Aorta (tissue), 5 donors: ENCODE results near the gene NMNAT2. TPM values are rescaled to one million over a fixed set of nuclear protein-coding genes. Genes with fewer than 3 reads are reported as not detected.

Source experiments
- ATAC-seq: fragments of 200-7000 bp; cut with Tn5 transposase; one replicate; pipeline ENCODE4 v1.9.1; 2022; ENCODE audit warnings: moderate library complexity; ENCODE audit not compliant: low FRiP score
- DNase-seq, 2 donors: peaks; one replicate each; pipeline ENCODE4 v3.0.0-alpha.2; 2020
- H3K27ac ChIP-seq, 2 donors: one replicate each; pipeline ENCODE4 v1.5.1; 2013; ENCODE audit warnings: low read length in 2 of 2, mild to moderate bottlenecking in 2 of 2, moderate library complexity in 2 of 2, control low read depth in 1 of 2, inconsistent platforms in 1 of 2, low read depth in 1 of 2
- H3K27me3 ChIP-seq, 2 donors: one replicate each; pipeline ENCODE4 v1.6.1; 2013; ENCODE audit warnings: control low read depth in 1 of 2, low read length in 1 of 2, mild to moderate bottlenecking in 1 of 2, moderate library complexity in 1 of 2; ENCODE audit not compliant: insufficient read depth in 2 of 2, control insufficient read depth in 1 of 2
- H3K36me3 ChIP-seq, 2 donors: one replicate each; pipeline ENCODE4 v1.6.1; 2013; ENCODE audit warnings: control low read depth in 1 of 2, low read length in 1 of 2, mild to moderate bottlenecking in 1 of 2; ENCODE audit not compliant: insufficient read depth in 2 of 2, control insufficient read depth in 1 of 2
- H3K4me1 ChIP-seq, 2 donors: one replicate each; pipeline ENCODE4 v1.6.1; 2013; ENCODE audit warnings: low read length in 2 of 2, control low read depth in 1 of 2, mild to moderate bottlenecking in 1 of 2, moderate library complexity in 1 of 2; ENCODE audit not compliant: insufficient read depth in 2 of 2, control insufficient read depth in 1 of 2
- H3K4me3 ChIP-seq, 2 donors: one replicate each; pipeline ENCODE4 v1.5.1; 2013; ENCODE audit warnings: low read length in 2 of 2, control low read depth in 1 of 2, mild to moderate bottlenecking in 1 of 2
- H3K9me3 ChIP-seq: one replicate; pipeline ENCODE4 v1.6.1; 2013; ENCODE audit warnings: mild to moderate bottlenecking, low read length; ENCODE audit not compliant: control insufficient read depth
- WGBS, 2 donors: extraction: QIAGEN DNeasy Blood & Tissue Kit; methylation state at CpG; one replicate each; pipeline ENCODE4 v1.1.7; 2013; 5-methylcytosine and 5-hydroxymethylcytosine counted together
- intact Hi-C, 2 donors: fragments of 100-400 bp; cut with DNase I; formaldehyde crosslinking; loops; one replicate each; pipeline versions ENCODE4 v1.14.2 to v1.15.0; 2022
- long read RNA-seq, 2 donors: library from polyadenylated mRNA; unstranded; transcript quantifications; one replicate each; pipeline ENCODE4 v2.0.0, GENCODE V29; 2020 to 2021
- polyA plus RNA-seq, 2 donors: library from polyadenylated mRNA; stranded (reverse); fragments of 200-250 nt; gene quantifications; one replicate each; pipeline ENCODE4 v1.2.3, GENCODE V29; 2013
- total RNA-seq, 2 donors: library from RNA; stranded (reverse); fragmentation: NEBNext Ultra II Directional; extraction: Animal tissue kit (Norgen Biotek cat#: 25700); gene quantifications; one replicate each; pipeline ENCODE4 v1.2.1, GENCODE V29; 2021
- donor health status: healthy with polysubstance abuse.
- donor health status: Bipolar disorder and iron deficiency.
- donor health status: DM: no; HTN: no; CAD: no.
- donor health status: DM: no; HTN: no; CAD: no.
- donor health status: DM: yes; HTN: yes; CAD: no.

The NMNAT2 gene
- 1 to 10 TPM; 1.3 to 2.8 TPM for total RNA-seq
- under 1 TPM in 1 of 2 donors, not detected in 1; 0.25 TPM for polyA plus RNA-seq
- long read RNA-seq, donor 1, partial matches to known transcripts: 0 of 18 reads
- long read RNA-seq, donor 1, other reads (novel, unspliced or antisense): 18 of 18 reads
- long read RNA-seq, donor 2, partial matches to known transcripts: 0 of 2 reads
- long read RNA-seq, donor 2, other reads (novel, unspliced or antisense): 2 of 2 reads

DNA sequence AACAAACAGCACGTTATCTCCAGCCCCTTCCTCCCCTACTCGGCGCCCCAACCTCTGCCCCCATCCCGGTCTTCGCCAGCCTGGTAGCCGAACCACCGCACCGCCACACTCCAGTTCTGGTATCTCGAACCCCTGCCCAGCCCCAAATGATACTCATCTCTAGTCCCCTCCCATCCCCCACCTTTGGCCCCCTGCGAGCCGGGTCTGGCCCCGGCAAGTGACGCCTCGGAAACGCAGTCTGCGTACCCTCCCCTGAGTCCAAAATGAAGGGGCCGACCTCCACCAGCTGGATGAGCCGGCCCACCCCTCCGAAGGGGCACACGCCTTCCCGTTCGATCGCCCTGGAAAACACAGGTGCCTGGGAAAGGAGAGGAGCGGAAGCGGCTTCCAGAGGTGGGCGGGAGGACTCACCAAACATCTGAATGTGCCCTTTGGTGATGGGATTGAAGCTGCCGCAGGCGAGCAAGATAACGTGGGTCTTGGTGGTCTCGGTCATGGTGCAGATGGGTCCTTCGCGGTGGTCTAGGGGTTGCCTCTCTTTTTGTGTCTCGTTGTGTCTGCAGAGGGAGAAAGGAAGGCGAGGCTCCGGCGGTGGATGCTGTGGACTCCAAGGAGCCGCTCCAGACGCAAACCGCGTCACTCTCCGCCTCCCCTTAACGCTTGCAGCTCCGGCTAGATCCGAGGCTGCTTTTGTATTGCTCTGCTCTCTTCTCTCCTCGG is at the start of gene NMNAT2:
Gene NMNAT2 (minus strand): TSS at position 609 of the 720 bp plus-strand sequence. CDS start 113 bp downstream, at position 496.
- Histone ChIP-seq H3K27ac (no peak within 1 kb of the TSS), H3K4me3 (peak within 1 kb of the TSS in 1 of 2 donors; percentile 2), H3K36me3 (no peaks in the 10 kb centered on the region), H3K9me3 (no peaks in the 10 kb centered on the region), H3K4me1 (no peaks in the 10 kb centered on the region), H3K27me3 (no peaks in the 10 kb centered on the region)
- WGBS, 2 donors: 1% methylated on average over 43 to 45 of the region's 45 CpGs
- ATAC-seq (peak; percentile 24), DNase-seq (peak in 1 of 2 donors; percentile 46)
- intact Hi-C loops: no loop called here

DNA sequence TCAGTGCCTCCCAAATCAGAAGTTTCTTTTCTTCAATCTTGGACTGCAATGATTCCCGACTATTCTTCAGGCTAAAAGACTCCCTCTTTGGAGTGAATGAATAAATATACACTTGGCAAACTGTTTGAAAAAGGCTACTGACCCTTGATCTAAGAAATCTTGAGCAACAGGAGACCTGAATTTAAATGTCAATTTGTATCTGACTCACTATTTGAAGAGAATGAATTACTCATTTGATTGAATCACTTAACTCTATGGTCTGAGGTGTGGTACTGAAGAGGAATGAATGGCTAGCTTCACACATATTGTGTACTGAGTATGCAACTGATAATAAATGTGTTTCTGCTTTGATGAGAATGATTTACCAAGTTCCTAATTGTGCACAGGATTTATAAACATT is 49.5 kb upstream of the NMNAT2 start:
- Histone ChIP-seq H3K36me3 (no peaks in the 10 kb centered on the region), H3K4me3 (no peak overlapping the region), H3K27me3 (no peaks in the 10 kb centered on the region), H3K27ac (no peak overlapping the region), H3K4me1 (no peaks in the 10 kb centered on the region), H3K9me3 (no peaks in the 10 kb centered on the region)
- intact Hi-C loops: no loop called here
- 81 to 87% methylated on average over 1 of the region's 1 CpG for WGBS, 2 donors
- ATAC-seq (no peak), DNase-seq (no peak)

DNA sequence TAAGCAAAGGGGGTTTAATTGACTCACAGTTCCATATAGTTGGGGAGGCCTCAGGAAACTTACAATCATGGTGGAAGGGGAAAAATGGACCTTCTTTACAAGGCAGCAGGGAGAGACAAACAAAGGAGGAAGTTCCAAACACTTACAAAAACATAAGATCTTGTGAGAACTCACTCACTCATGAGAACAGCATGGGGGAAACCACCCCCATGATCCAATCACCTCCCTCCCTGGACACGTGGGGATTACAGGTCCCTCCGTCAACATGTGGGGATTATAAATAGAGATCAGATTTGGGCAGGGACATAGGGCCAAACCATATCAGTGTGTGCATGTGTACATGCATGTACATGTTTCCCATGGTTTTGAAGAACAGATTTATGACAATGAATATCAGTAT is 48.6 kb upstream of the NMNAT2 start:
- Histone ChIP-seq H3K4me3 (no peak overlapping the region), H3K27me3 (no peaks in the 10 kb centered on the region), H3K9me3 (no peaks in the 10 kb centered on the region), H3K4me1 (no peaks in the 10 kb centered on the region), H3K27ac (no peak overlapping the region), H3K36me3 (no peaks in the 10 kb centered on the region)
- intact Hi-C loops: no loop called here
- no peak for ATAC-seq
- WGBS, 2 donors: 62 to 63% methylated on average over 2 of the region's 2 CpGs
- DNase-seq: no peak

DNA sequence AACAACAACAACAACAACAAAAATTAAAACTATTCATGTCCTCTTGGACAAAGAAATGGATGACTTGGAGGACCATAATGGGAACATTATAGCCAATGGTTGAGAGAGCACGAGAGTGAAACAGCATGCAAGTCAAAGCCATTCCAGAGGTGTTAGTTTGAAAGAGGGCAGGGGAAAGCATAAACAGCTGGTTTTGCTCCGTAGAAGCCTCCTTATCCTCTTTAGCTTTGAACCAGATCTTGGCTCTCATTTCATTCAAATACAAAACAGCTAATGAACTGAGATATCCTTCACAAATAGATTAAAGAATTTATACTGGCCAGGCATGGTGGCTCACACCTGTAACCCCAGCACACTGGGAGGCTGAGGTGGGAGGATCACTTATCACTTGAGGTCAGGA is 45.4 kb upstream of the NMNAT2 start:
- peaks cover 0 to 1% of the 10 kb centered on the region in 2 donors for H3K27me3 ChIP-seq
- H3K36me3 ChIP-seq: no peaks in the 10 kb centered on the region
- DNase-seq (no peak), ATAC-seq (no peak)
- no peak overlapping the region for H3K27ac ChIP-seq
- H3K4me3 ChIP-seq: no peak overlapping the region
- no peaks in the 10 kb centered on the region for H3K4me1 ChIP-seq
- intact Hi-C loops: no loop called here
- WGBS, 2 donors: 76 to 77% methylated on average over 2 of the region's 2 CpGs
- H3K9me3 ChIP-seq: no peaks in the 10 kb centered on the region

DNA sequence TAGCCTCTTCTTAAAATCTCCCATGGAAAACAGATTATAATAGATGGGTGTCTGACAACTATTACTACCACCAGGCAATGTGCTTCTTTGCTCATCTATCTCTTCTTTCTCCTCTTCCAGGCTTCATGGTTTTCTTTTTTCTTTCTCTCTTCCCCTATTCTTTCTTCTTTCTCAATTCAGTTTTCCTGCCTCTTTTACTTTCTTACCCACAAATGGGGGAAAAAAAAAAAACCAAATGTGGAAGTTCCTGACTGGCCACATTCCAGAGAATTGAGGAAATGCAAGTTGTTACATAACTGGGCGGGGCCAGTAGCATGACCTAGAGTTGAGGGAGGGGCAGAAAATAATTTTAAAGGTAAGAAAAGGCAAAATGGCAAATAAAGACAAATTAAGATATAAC is 43.2 kb upstream of the NMNAT2 start:
- Histone ChIP-seq H3K36me3 (no peaks in the 10 kb centered on the region), H3K27me3 (peaks cover 0 to 1% of the 10 kb centered on the region in 2 donors), H3K9me3 (no peaks in the 10 kb centered on the region), H3K27ac (no peak overlapping the region), H3K4me3 (no peak overlapping the region), H3K4me1 (no peaks in the 10 kb centered on the region)
- 86% methylated on average over 1 of the region's 1 CpG for WGBS, 2 donors
- intact Hi-C loops: no loop called here
- ATAC-seq (no peak), DNase-seq (peak in 1 of 2 donors; percentile 48)

DNA sequence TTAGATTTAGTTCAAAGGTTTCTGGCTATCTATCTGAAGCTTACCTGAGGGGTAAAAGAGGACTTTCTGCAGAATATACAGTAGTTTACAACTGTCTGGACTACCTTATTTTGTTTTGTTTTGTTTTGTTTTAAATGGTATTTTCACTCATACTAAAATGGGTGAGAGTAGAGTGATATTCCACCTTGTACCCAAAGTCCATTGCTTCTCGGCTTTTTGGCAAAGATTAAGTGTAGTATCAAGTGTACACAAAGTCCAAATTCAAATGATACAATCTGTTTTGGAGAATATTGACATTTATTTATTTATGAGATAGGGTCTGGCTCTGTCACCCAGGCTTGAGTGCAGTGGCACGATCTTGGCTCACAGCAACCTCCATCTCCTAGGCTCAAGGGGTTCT is 42.4 kb upstream of the NMNAT2 start:
- no peaks in the 10 kb centered on the region for H3K9me3 ChIP-seq
- peaks cover 0 to 1% of the 10 kb centered on the region in 2 donors for H3K27me3 ChIP-seq
- H3K4me1 ChIP-seq: no peaks in the 10 kb centered on the region
- intact Hi-C loops: no loop called here
- H3K27ac ChIP-seq: no peak overlapping the region
- no peaks in the 10 kb centered on the region for H3K36me3 ChIP-seq
- H3K4me3 ChIP-seq: no peak overlapping the region
- no peak for ATAC-seq
- WGBS, 2 donors: 82 to 84% methylated on average over 2 of the region's 2 CpGs
- DNase-seq: no peak

DNA sequence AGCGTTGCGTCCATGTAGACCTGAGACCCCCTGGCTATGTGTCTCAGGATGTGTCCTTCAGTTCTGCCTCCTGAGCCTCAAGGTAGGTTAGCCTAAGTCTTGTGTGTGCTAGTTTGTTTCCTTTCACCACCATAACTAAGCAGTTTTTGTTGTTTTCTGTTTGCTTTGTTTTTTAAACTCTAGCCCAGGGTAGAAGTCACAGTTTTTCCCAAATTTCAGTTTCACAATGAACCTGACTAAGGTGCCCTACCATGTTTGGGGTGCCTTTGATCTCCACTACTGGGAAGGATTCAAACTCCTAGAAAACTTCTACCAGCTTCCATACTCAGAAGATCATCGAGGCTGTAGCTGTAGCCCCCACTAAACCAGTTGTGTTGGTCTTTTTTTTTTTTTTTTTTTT is 39.3 kb upstream of the NMNAT2 start:
- Histone ChIP-seq H3K4me3 (no peak overlapping the region), H3K27ac (no peak overlapping the region), H3K4me1 (no peaks in the 10 kb centered on the region), H3K9me3 (no peaks in the 10 kb centered on the region), H3K36me3 (no peaks in the 10 kb centered on the region), H3K27me3 (peaks cover 0 to 1% of the 10 kb centered on the region in 2 donors)
- 91 to 96% methylated on average over 3 of the region's 3 CpGs for WGBS, 2 donors
- DNase-seq (no peak), ATAC-seq (no peak)
- intact Hi-C loops: no loop called here

DNA sequence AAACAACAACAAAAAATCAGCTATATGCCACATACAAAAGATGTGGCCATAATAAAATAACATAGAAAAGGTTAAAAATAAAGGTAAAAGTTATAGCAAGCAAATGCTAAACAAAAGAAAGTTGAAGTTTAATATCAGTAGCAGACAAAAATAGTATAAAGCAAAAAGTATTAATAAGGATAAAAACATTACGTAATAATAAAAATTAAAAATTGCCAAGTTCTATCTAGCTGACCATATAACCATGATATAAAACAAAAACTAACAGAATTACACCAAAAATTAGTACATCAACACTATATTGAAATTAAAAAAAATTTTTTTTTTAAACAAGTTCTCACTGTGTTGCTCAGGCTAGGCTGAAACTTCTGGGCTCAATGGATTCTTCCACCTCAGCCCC is 38.6 kb upstream of the NMNAT2 start:
- DNase-seq (no peak), ATAC-seq (no peak)
- intact Hi-C loops: no loop called here
- Histone ChIP-seq H3K36me3 (no peaks in the 10 kb centered on the region), H3K27ac (no peak overlapping the region), H3K4me3 (no peak overlapping the region), H3K4me1 (no peaks in the 10 kb centered on the region), H3K27me3 (peaks cover 0 to 1% of the 10 kb centered on the region in 2 donors), H3K9me3 (no peaks in the 10 kb centered on the region)
- 93% methylated on average over 1 of the region's 1 CpG for WGBS, 2 donors

DNA sequence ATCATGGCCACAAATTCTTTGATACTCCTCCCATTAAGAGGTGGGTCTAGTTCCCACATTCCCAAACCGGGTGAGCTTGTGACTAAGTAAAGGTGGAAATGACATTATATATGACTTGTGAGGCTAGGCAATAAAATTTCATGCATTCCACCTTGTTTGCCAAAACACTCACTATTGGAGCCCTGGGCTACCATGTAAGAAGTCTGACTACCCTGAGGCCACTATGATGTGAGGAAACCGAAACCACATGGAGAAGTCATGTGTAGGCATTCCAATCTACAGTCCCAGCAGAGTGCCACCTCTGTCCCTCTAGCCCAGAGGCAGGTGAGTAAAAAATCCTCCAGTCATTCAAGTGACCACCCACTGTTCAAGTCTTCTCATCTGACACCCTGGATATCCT is 36.2 kb upstream of the NMNAT2 start:
- Histone ChIP-seq H3K27me3 (peaks cover 0 to 1% of the 10 kb centered on the region in 2 donors), H3K27ac (no peak overlapping the region), H3K4me1 (no peaks in the 10 kb centered on the region), H3K36me3 (no peaks in the 10 kb centered on the region), H3K9me3 (no peaks in the 10 kb centered on the region), H3K4me3 (no peak overlapping the region)
- DNase-seq (no peak), ATAC-seq (no peak)
- intact Hi-C loops: no loop called here
- 69 to 72% methylated on average over 2 of the region's 2 CpGs for WGBS, 2 donors
